Heart left ventricle (tissue), 16 donors: ENCODE measurements around the gene TAB2. TPM values are rescaled to one million over a fixed set of nuclear protein-coding genes. Genes with fewer than 3 reads are reported as not detected.

Source experiments
- ATAC-seq, 4 donors: fragments of 200-7000 bp; cut with Tn5 transposase; one replicate each; pipeline ENCODE4 v1.9.1; 2020 to 2022; ENCODE audit warnings: moderate library complexity in 4 of 4, mild to moderate bottlenecking in 3 of 4, moderate number of reproducible peaks in 1 of 4
- DNase-seq, 5 donors: peaks; one replicate each; pipeline ENCODE4 v3.0.0-alpha.2; 2020
- H3K27ac ChIP-seq, 12 donors: fragments of 200-600 bp; sonication (generic) in 4 of 12; one replicate each; pipeline versions ENCODE4 v1.5.0 to v1.8.0; 2016 to 2022; ENCODE audit warnings: mild to moderate bottlenecking in 2 of 12
- H3K27me3 ChIP-seq, 9 donors: fragments of 200-600 bp; sonication (generic) in 2 of 9; one replicate each; pipeline versions ENCODE4 v1.5.1 to v1.8.0; 2016 to 2022; ENCODE audit warnings: mild to moderate bottlenecking in 3 of 9
- H3K36me3 ChIP-seq, 9 donors: fragments of 200-600 bp; sonication (generic) in 2 of 9; one replicate each; pipeline versions ENCODE4 v1.5.0 to v1.8.0; 2018 to 2022; ENCODE audit warnings: mild to moderate bottlenecking in 2 of 9
- H3K4me1 ChIP-seq, 12 donors: fragments of 200-600 bp; sonication (generic) in 4 of 12; one replicate each; pipeline versions ENCODE4 v1.5.0 to v1.8.0; 2016 to 2022; ENCODE audit warnings: mild to moderate bottlenecking in 3 of 12
- H3K4me3 ChIP-seq, 12 donors: fragments of 200-600 bp; sonication (generic) in 4 of 12; one replicate each; pipeline versions ENCODE4 v1.5.0 to v1.8.0; 2017 to 2022; ENCODE audit warnings: mild to moderate bottlenecking in 9 of 12, moderate library complexity in 4 of 12
- H3K9me3 ChIP-seq, 12 donors: fragments of 200-600 bp; sonication (generic) in 4 of 12; one replicate each; pipeline versions ENCODE4 v1.5.0 to v1.8.0; 2016 to 2022; ENCODE audit warnings: mild to moderate bottlenecking in 1 of 12
- POLR2A ChIP-seq, 2 donors: fragments of 450-650 bp; IDR thresholded peaks; one replicate each; pipeline ENCODE4 v1.6.1; 2017; ENCODE audit warnings: antibody characterized with exemption in 2 of 2, mild to moderate bottlenecking in 2 of 2, moderate library complexity in 2 of 2
- WGBS, 4 donors: extraction: QIAGEN DNeasy Blood & Tissue Kit in 2 of 4; methylation state at CpG; one replicate each; pipeline versions ENCODE4 v1.1.5 to v1.1.7; 2013 to 2018; 5-methylcytosine and 5-hydroxymethylcytosine counted together
- intact Hi-C, 10 donors: fragments of 100-400 bp; cut with DNase I; formaldehyde crosslinking; loops; one replicate each; pipeline versions ENCODE4 v1.11.1 to v1.14.2; 2022
- polyA plus RNA-seq, 2 donors: library from polyadenylated mRNA; stranded (reverse); fragments of 200-250 nt; gene quantifications; one replicate each; pipeline ENCODE4 v1.2.3, GENCODE V29; 2013
- total RNA-seq, 9 donors: library from RNA; depleted of rRNA in 2 of 9; stranded (reverse); fragments of >200 nt in 2 of 9; fragmentation: NEBNext Ultra II Directional in 3 of 9; extraction: Animal tissue kit (Norgen Biotek cat#: 25700) in 3 of 9; gene quantifications; one replicate each; pipeline versions ENCODE4 v1.1.0 to v1.2.4, GENCODE V29; 2016 to 2023
- TF ChIP-seq, protein P1 (sequence below), 12 donors: fragments of 200-600 bp; sonication (generic) in 4 of 12; IDR thresholded peaks; one replicate each; pipeline versions ENCODE4 v1.5.0 to v1.8.0; 2018 to 2022; ENCODE audit warnings: antibody characterized with exemption in 12 of 12, mild to moderate bottlenecking in 5 of 12
- donor health status: ischemic (EF 13 %, LVEDD 7.1; RV severe dilation, severe dysfunction).
- donor health status: healthy with polysubstance abuse.
- donor health status: DM: no; HTN: yes; CAD: no.
- donor health status: DM: no; HTN: no; CAD: no.
- donor health status: ischemic (EF 25% LVEDD 6.9; RV normal size, moderate dysfunction).
- donor health status: ischemic (EF 25% LVEDD 5.7; RV mildly dilated, moderate dysfunction).
- donor health status: healthy.
- donor health status: DM: yes; HTN: yes; CAD: no.
- donor health status: ischemic (EF 35%, LVEDD 5.7; RV mildly dilated, moderate dysfunction).
- donor health status: nonischemic (EF 11% LVEDD 7.7; RV severe dilation, severe dysfunction).
- donor health status: DM: yes; HTN: yes; CAD: no.
- donor health status: PGD.
- donor health status: ischemic (EF 29% LVEDD 5.4; RV normal size, mild dysfunction).
- donor health status: nonischemic (EF 23%, LVEDD 6.1; RV moderate dilation, normal function).

The TAB2 gene
- total and polyA plus RNA-seq, 11 donors: 19.1 to 95.5 (median 53.7) TPM

DNA sequence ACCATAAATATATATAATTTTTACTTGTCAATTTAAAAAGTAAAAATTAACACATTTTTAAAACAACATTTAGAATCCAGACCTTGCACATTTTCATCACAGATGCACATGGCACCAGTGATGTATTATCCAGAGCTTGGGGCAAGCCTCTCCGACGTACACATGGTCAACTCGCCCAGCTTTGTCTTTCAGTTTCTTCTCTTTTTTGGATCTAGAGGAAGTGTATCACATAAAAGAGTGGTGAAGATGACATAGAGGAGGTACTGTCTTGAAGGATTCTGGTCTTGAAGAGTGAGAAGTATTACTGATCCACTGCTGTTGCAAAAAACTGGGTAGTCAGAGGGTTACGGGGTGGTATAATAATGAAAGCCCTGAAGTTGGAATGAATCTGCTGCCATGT, 46.9 kb upstream of the TAB2 start:
- intact Hi-C loops: no loop called here

DNA sequence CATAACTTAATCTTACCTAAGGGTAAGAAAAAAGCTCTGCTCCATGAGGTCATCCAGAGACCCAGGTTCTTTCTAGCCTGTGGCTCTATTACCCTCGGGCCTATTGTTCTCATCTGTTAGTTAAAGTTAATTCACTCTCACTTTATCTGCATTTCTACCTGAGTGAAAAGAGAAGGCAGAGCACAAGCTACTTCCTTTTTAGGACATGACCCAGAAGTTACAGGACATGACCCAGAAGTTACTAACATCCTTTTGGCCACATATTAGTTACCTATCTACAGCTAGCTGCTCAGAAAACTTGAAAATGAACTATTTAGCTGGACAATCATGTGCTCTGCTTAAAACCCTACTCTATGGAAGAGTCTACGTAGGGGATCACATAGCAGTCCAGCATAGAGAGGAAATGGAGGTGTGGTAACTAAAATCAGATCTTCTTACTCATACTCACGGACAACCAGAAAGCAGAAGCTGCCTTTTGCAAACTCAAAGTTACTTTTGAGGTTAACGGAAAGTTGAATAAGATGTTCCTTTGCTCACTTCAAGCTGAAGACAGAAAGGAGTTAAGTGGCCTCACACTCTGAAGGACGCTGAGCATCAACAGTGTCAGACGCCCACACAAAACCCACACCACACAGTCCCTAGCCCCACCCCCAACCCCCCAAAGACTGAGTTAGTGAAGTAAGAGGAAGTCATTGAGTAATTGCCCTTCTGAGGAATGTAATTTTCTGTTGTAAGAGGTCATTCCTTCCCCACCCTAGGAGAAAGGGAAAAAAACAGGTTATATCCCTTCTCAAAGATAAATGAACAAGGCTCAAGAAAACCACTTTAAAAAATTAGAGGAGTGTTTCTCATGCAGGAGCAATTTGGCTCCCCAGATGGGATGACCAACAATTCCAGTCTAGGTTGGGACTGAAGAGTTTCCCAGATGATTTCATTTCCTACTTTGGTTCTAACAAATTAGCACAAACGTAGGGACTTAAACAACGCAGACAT, 45.9 kb upstream of the TAB2 start:
- ATAC-seq: peak in 2 of 4 donors; percentile 48 to 59
- Histone ChIP-seq H3K4me1 (peaks cover 0 to 52% (median 0%) of the 10 kb centered on the region in 12 donors), H3K27ac (peak overlapping the region in 1 of 12 donors; percentile 46), H3K36me3 (no peaks in the 10 kb centered on the region), H3K27me3 (peaks cover 0 to 6% (median 0%) of the 10 kb centered on the region in 9 donors), H3K9me3 (peaks cover 0 to 9% (median 0%) of the 10 kb centered on the region in 12 donors), H3K4me3 (no peak overlapping the region)
- 79 to 85% (median 84%) methylated on average over 8 of the region's 8 CpGs for WGBS, 4 donors
- no peak for DNase-seq
- TF ChIP-seq, protein P1, sequence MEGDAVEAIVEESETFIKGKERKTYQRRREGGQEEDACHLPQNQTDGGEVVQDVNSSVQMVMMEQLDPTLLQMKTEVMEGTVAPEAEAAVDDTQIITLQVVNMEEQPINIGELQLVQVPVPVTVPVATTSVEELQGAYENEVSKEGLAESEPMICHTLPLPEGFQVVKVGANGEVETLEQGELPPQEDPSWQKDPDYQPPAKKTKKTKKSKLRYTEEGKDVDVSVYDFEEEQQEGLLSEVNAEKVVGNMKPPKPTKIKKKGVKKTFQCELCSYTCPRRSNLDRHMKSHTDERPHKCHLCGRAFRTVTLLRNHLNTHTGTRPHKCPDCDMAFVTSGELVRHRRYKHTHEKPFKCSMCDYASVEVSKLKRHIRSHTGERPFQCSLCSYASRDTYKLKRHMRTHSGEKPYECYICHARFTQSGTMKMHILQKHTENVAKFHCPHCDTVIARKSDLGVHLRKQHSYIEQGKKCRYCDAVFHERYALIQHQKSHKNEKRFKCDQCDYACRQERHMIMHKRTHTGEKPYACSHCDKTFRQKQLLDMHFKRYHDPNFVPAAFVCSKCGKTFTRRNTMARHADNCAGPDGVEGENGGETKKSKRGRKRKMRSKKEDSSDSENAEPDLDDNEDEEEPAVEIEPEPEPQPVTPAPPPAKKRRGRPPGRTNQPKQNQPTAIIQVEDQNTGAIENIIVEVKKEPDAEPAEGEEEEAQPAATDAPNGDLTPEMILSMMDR (IDR thresholded peaks at IDR 0.05): no peak
- TF ChIP-seq POLR2A (IDR thresholded peaks at IDR 0.05): no peak
- intact Hi-C loops: no loop called here

More for the DNA sequence above, 46.9 kb upstream of the TAB2 start:
- TF ChIP-seq POLR2A (IDR thresholded peaks at IDR 0.05): no peak
- WGBS, 4 donors: 90 to 95% (median 92%) methylated on average over 4 of the region's 4 CpGs
- no peak for ATAC-seq
- peaks cover 0 to 6% (median 0%) of the 10 kb centered on the region in 9 donors for H3K27me3 ChIP-seq
- peaks cover 0 to 9% (median 0%) of the 10 kb centered on the region in 12 donors for H3K9me3 ChIP-seq
- H3K4me1 ChIP-seq: peaks cover 0 to 58% (median 0%) of the 10 kb centered on the region in 12 donors
- no peak overlapping the region for H3K4me3 ChIP-seq
- DNase-seq: no peak
- H3K36me3 ChIP-seq: no peaks in the 10 kb centered on the region
- H3K27ac ChIP-seq: peak overlapping the region in 1 of 12 donors; percentile 46

DNA sequence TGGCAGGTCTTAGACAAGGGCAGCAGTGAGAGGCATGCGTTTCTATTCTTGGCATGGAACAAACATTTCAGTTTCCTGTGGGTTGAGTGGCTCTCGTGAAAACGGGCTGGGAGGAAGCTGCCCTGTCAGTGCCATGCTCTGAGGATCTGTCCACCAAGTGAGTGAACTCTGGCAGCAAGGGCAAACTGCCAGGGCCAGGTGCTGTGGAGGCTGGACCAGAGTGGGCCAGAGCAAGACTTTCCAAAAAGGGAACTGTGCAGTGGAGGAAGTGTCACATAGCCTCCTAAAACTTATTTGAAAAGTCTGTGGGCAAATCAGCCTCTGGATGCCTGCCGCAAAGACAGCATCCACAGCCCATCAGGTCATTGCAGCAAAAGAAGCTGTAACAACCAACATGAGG, 44.2 kb upstream of the TAB2 start:
- ATAC-seq (peak in 2 of 4 donors; percentile 10 to 39), DNase-seq (peak in 4 of 5 donors; percentile 24 to 68 (median 35))
- intact Hi-C loops: no loop called here
- WGBS, 4 donors: 29 to 41% (median 36%) methylated on average over 4 of the region's 4 CpGs
- H3K9me3 ChIP-seq: peaks cover 0 to 9% (median 0%) of the 10 kb centered on the region in 12 donors
- TF ChIP-seq POLR2A (IDR thresholded peaks at IDR 0.05): no peak
- TF ChIP-seq, protein P1 (IDR thresholded peaks at IDR 0.05): no peak
- H3K27ac ChIP-seq: no peak overlapping the region
- H3K4me1 ChIP-seq: peaks cover 0 to 43% (median 0%) of the 10 kb centered on the region in 12 donors
- no peaks in the 10 kb centered on the region for H3K27me3 ChIP-seq
- no peaks in the 10 kb centered on the region for H3K36me3 ChIP-seq
- H3K4me3 ChIP-seq: no peak overlapping the region

DNA sequence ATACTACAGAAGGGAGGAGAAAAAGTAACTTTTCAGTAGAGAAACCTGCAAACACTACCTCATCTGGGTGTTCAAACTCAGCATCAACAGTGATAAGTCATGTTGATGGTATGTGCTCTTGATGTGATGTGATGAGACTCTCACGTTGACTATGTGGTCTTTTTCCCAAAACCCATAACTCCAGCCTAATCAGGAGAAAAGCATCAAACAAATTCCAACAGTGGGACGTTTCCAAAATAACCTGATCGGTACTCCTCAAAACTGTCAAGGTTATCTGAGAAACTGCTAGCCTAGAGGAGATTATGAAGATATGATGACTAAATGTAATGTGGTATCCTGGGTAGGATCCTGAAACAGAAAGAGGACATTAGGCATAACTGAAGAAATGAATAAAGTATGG, 41.9 kb upstream of the TAB2 start:
- Histone ChIP-seq H3K27me3 (peaks cover 0 to 3% (median 0%) of the 10 kb centered on the region in 9 donors), H3K9me3 (peaks cover 0 to 9% (median 0%) of the 10 kb centered on the region in 12 donors), H3K4me1 (peaks cover 0 to 41% (median 0%) of the 10 kb centered on the region in 12 donors), H3K36me3 (no peaks in the 10 kb centered on the region), H3K4me3 (no peak overlapping the region), H3K27ac (no peak overlapping the region)
- WGBS, 4 donors: 75 to 92% (median 85%) methylated on average over 3 of the region's 3 CpGs
- no peak for ATAC-seq
- DNase-seq: no peak
- intact Hi-C loops: no loop called here
- no peak for TF ChIP-seq POLR2A (IDR thresholded peaks at IDR 0.05)
- TF ChIP-seq, protein P1 (IDR thresholded peaks at IDR 0.05): no peak
